Hepatocyte (in vitro differentiated cells): ENCODE data around the gene RRAS. TPM values are rescaled to one million over a fixed set of nuclear protein-coding genes. Genes with fewer than 3 reads are reported as not detected.

ENCODE experiments used
- DNase-seq: peaks from one replicate; pipeline ENCODE4 v3.0.0-alpha.2; 2016; ENCODE audit warnings: low spot score
- H2AFZ ChIP-seq: fragments of 200-600 bp; sonication (generic); 2 replicates; pipeline ENCODE4 v1.6.0; 2016; ENCODE audit warnings: antibody characterized with exemption, mild to moderate bottlenecking
- H3K27ac ChIP-seq: fragments of 200-600 bp; sonication (generic); 2 replicates; pipeline ENCODE4 v1.5.1; 2016; ENCODE audit warnings: mild to moderate bottlenecking
- H3K27me3 ChIP-seq: fragments of 200-600 bp; sonication (generic); 2 replicates; pipeline ENCODE4 v1.6.1; 2016
- H3K36me3 ChIP-seq: fragments of 200-600 bp; sonication (generic); replicated peaks from 2 replicates; pipeline ENCODE4 v1.5.1; 2016; ENCODE audit warnings: low read depth; ENCODE audit not compliant: insufficient read depth
- H3K4me1 ChIP-seq: fragments of 200-600 bp; sonication (generic); 2 replicates; pipeline ENCODE4 v1.5.1; 2016; ENCODE audit warnings: mild to moderate bottlenecking, moderate library complexity; ENCODE audit not compliant: insufficient read depth
- H3K4me2 ChIP-seq: fragments of 200-600 bp; sonication (generic); 2 replicates; pipeline ENCODE4 v1.6.0; 2016
- H3K4me3 ChIP-seq: fragments of 200-600 bp; sonication (generic); 2 replicates; pipeline ENCODE4 v1.5.1; 2016; ENCODE audit warnings: mild to moderate bottlenecking
- H3K79me2 ChIP-seq: fragments of 200-600 bp; sonication (generic); 2 replicates; pipeline ENCODE4 v1.6.0; 2017; ENCODE audit warnings: mild to moderate bottlenecking
- H3K9me2 ChIP-seq: fragments of 200-600 bp; sonication (generic); replicated peaks from 2 replicates; pipeline ENCODE4 v1.6.0; 2017; ENCODE audit warnings: mild to moderate bottlenecking; ENCODE audit not compliant: insufficient read depth
- H3K9me3 ChIP-seq: fragments of 200-600 bp; sonication (generic); 2 replicates; pipeline ENCODE4 v1.5.1; 2016; ENCODE audit warnings: low read depth, mild to moderate bottlenecking
- H4K20me1 ChIP-seq: fragments of 200-600 bp; sonication (generic); 2 replicates; pipeline ENCODE4 v1.6.0; 2016; ENCODE audit warnings: mild to moderate bottlenecking; ENCODE audit not compliant: insufficient read depth, poor library complexity, severe bottlenecking
- CTCF ChIP-seq: fragments of 200-600 bp; sonication (generic); IDR thresholded peaks from 2 replicates; pipeline ENCODE4 v1.5.1; 2016; ENCODE audit warnings: antibody characterized with exemption, mild to moderate bottlenecking; ENCODE audit not compliant: poor library complexity
- EZH2 ChIP-seq: fragments of 200-600 bp; sonication (generic); IDR thresholded peaks from 2 replicates; pipeline ENCODE4 v1.6.1; 2016; ENCODE audit warnings: antibody characterized with exemption, mild to moderate bottlenecking, borderline replicate concordance
- EZH2phosphoT487 ChIP-seq: fragments of 200-600 bp; sonication (generic); IDR thresholded peaks from one replicate; pipeline ENCODE4 v1.6.1; 2018; ENCODE audit warnings: antibody characterized with exemption, mild to moderate bottlenecking, low read depth, moderate library complexity; ENCODE audit not compliant: unreplicated experiment, severe bottlenecking
- WGBS: methylation state at CpG from one replicate; pipeline ENCODE4 v1.1.6; 2016; ENCODE audit warnings: low lambda C conversion rate; ENCODE audit errors: missing lambda C conversion rate; 5-methylcytosine and 5-hydroxymethylcytosine counted together
- polyA plus RNA-seq: library from polyadenylated mRNA; unstranded; fragments of >200 nt; fragmentation: Nextera tagmentation; extraction: Ambion mirVana; gene quantifications from 2 replicates; pipeline ENCODE4 v1.2.1, GENCODE V29; 2016
- total RNA-seq: library from RNA; depleted of rRNA; stranded (reverse); fragments of >200 nt; gene quantifications from 2 replicates; pipeline ENCODE4 v1.2.3, GENCODE V29; 2014

RRAS gene
- total and polyA plus RNA-seq, 2 experiments from 2014 or later: 19.2 to 107 TPM

GRCh38 chr19:49599378-49600295 is 40.3 kb downstream of the RRAS start:
- Histone ChIP-seq H3K9me2 (no peaks in the 10 kb centered on the region), H3K4me2 (no peak overlapping the region), H3K79me2 (peaks cover 86% of the 10 kb centered on the region), H3K27ac (no peak overlapping the region), H3K36me3 (no peaks in the 10 kb centered on the region), H3K9me3 (no peaks in the 10 kb centered on the region), H4K20me1 (peaks cover 5% of the 10 kb centered on the region), H3K4me1 (no peaks in the 10 kb centered on the region), H3K27me3 (no peaks in the 10 kb centered on the region), H2AFZ (no peak overlapping the region), H3K4me3 (no peak overlapping the region)
- WGBS: 98% methylated on average over 21 of the region's 26 CpGs
- DNase-seq: no peak
- no peak for TF ChIP-seq EZH2phosphoT487
- TF ChIP-seq CTCF: no peak
- no peak for TF ChIP-seq EZH2

GRCh38 chr19:49597703-49597974 is 42.3 kb downstream of the RRAS start:
- H3K4me1 ChIP-seq: peaks cover 6% of the 10 kb centered on the region
- H3K4me2 ChIP-seq: no peak overlapping the region
- H3K27me3 ChIP-seq: no peaks in the 10 kb centered on the region
- H3K9me3 ChIP-seq: no peaks in the 10 kb centered on the region
- H3K4me3 ChIP-seq: no peak overlapping the region
- H3K36me3 ChIP-seq: no peaks in the 10 kb centered on the region
- no peak for DNase-seq
- 98% methylated on average over 14 of the region's 29 CpGs for WGBS
- peaks cover 84% of the 10 kb centered on the region for H3K79me2 ChIP-seq
- H4K20me1 ChIP-seq: peaks cover 16% of the 10 kb centered on the region
- no peaks in the 10 kb centered on the region for H3K9me2 ChIP-seq
- TF ChIP-seq EZH2phosphoT487 (no peak), CTCF (no peak), EZH2 (no peak)
- H3K27ac ChIP-seq: no peak overlapping the region
- H2AFZ ChIP-seq: no peak overlapping the region

- Histone ChIP-seq H3K4me1 (peaks cover 6% of the 10 kb centered on the region), H2AFZ (no peak overlapping the region), H3K4me3 (no peak overlapping the region), H3K4me2 (no peak overlapping the region), H3K27ac (no peak overlapping the region), H3K9me2 (no peaks in the 10 kb centered on the region), H3K27me3 (no peaks in the 10 kb centered on the region), H3K9me3 (no peaks in the 10 kb centered on the region), H3K36me3 (no peaks in the 10 kb centered on the region), H3K79me2 (peaks cover 84% of the 10 kb centered on the region), H4K20me1 (peaks cover 17% of the 10 kb centered on the region)
- TF ChIP-seq EZH2phosphoT487 (no peak), CTCF (no peak), EZH2 (no peak)
- no peak for DNase-seq
- 97% methylated on average over 52 of the region's 65 CpGs for WGBS
Observed at GRCh38 chr19:49596954-49597702, 42.8 kb downstream of the RRAS start.
